ENCODE measurements around the gene SEC14L5. TPM values are rescaled to one million over a fixed set of nuclear protein-coding genes. Genes with fewer than 3 reads are reported as not detected.

The SEC14L5 gene
- total RNA-seq, 1 donor from 2014 or later = 0.41 TPM

DNA sequence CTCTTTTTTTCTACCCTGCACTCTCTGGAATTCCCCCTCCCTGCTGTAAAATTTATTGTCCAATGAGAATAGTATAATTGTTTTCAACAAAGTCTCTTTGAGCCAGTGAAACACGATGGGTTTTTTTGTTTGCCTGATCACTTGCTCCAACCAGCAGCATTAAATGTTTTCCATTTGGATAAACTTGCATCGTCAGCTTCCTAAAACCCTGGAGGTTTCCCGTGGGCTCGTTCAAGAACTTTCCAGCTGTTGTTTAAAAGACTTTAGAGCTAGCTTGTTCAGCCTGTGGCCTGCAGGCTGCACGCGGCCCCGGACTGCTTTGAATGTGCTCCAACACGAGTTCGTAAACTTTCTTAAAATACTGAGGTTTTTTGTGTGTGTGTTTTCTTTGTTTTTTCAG lies 60.7 kb downstream of the SEC14L5 start:
- no peak for ATAC-seq
- H3K27me3 ChIP-seq (ENCODE audit: low read depth) = no peaks in the 10 kb centered on the region
- no peak for DNase-seq
- intact Hi-C loops (cut with DNase I) = no loop called here
- H3K9me3 ChIP-seq = no peaks in the 10 kb centered on the region
- no peaks in the 10 kb centered on the region for H3K4me1 ChIP-seq
- no peak overlapping the region for H3K4me3 ChIP-seq
- H3K27ac ChIP-seq = no peak overlapping the region
- TF ChIP-seq, protein P1, sequence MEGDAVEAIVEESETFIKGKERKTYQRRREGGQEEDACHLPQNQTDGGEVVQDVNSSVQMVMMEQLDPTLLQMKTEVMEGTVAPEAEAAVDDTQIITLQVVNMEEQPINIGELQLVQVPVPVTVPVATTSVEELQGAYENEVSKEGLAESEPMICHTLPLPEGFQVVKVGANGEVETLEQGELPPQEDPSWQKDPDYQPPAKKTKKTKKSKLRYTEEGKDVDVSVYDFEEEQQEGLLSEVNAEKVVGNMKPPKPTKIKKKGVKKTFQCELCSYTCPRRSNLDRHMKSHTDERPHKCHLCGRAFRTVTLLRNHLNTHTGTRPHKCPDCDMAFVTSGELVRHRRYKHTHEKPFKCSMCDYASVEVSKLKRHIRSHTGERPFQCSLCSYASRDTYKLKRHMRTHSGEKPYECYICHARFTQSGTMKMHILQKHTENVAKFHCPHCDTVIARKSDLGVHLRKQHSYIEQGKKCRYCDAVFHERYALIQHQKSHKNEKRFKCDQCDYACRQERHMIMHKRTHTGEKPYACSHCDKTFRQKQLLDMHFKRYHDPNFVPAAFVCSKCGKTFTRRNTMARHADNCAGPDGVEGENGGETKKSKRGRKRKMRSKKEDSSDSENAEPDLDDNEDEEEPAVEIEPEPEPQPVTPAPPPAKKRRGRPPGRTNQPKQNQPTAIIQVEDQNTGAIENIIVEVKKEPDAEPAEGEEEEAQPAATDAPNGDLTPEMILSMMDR (IDR thresholded peaks at IDR 0.05) = no peak
- no peaks in the 10 kb centered on the region for H3K36me3 ChIP-seq

DNA sequence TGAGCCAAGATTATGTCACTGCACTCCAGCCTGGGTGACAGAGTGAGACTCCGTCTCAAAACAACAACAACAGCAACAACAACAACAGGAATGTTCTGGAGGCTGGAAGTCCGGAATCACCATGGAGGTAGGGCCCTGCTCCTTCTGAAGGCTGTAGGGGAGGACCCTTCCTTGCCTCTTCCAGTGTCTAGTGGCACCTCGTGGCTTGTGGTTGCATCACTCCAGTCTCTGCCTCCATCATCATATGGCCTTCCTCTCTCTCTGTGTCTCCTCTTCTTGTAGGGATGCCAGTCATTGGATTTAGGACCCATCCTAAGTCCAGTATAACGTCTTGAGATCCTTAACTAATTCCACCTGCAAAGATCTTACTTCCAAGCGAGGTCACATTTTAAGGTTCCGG lies 61.6 kb downstream of the SEC14L5 start:
- ATAC-seq (no peak), DNase-seq (no peak)
- intact Hi-C loops (cut with DNase I) = no loop called here
- H3K4me1 ChIP-seq = no peaks in the 10 kb centered on the region
- no peaks in the 10 kb centered on the region for H3K36me3 ChIP-seq
- H3K9me3 ChIP-seq = no peaks in the 10 kb centered on the region
- no peak overlapping the region for H3K27ac ChIP-seq
- H3K4me3 ChIP-seq = no peak overlapping the region
- no peaks in the 10 kb centered on the region for H3K27me3 ChIP-seq (ENCODE audit: low read depth)
- TF ChIP-seq, protein P1 (IDR thresholded peaks at IDR 0.05) = no peak

DNA sequence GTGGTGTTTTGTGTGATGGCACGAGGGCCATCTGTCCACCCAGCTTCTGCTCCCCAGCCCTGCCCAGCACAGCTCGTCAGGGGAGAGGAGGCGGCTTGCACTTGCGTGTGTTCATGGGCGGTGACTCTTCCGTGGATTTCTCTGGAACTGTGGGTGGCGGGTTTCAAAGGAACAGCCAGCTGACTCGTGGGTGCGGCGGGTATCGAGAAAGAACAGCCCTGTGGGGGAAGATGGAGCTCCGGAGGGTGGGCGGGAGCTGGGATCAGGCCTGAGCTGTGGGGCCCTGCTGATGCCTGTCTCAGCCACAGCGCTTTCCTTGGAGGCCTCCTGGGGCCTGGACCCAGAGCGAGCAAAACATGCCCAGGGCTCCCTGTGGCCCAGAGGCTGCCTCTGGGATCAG lies 62.4 kb downstream of the SEC14L5 start:
- Histone ChIP-seq H3K9me3 (no peaks in the 10 kb centered on the region), H3K27me3 (ENCODE audit: low read depth) (no peaks in the 10 kb centered on the region), H3K36me3 (peaks cover 7% of the 10 kb centered on the region), H3K4me1 (no peaks in the 10 kb centered on the region), H3K27ac (no peak overlapping the region), H3K4me3 (no peak overlapping the region)
- DNase-seq = no peak
- intact Hi-C loops (cut with DNase I) = no loop called here
- ATAC-seq = no peak
- TF ChIP-seq, protein P1 (IDR thresholded peaks at IDR 0.05) = no peak

DNA sequence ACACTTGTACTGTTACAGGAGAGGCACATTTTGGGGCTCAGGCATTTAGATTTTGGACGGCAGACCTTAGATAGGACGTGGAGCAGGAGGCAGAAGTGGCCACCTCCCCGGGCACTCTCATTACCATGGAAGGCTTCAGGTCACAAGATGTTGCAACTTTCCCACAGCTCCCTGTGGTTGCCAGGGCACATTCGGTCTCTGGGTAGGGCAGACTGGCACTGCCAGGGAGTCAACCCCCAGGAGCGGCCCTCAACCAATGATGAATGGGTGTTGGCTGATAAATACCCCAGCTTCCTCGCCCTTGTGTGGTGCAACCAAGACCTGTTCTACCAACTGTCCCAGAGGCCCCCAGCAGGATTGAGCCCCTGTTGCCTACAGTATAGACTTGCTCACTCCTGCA lies 64.4 kb downstream of the SEC14L5 start:
- H3K27me3 ChIP-seq (ENCODE audit: low read depth) = no peaks in the 10 kb centered on the region
- H3K36me3 ChIP-seq = peaks cover 15% of the 10 kb centered on the region
- H3K4me3 ChIP-seq = no peak overlapping the region
- no peaks in the 10 kb centered on the region for H3K9me3 ChIP-seq
- no peak overlapping the region for H3K27ac ChIP-seq
- DNase-seq = no peak
- no peaks in the 10 kb centered on the region for H3K4me1 ChIP-seq
- intact Hi-C loops (cut with DNase I) = no loop called here
- TF ChIP-seq, protein P1 (IDR thresholded peaks at IDR 0.05) = no peak
- ATAC-seq = no peak

DNA sequence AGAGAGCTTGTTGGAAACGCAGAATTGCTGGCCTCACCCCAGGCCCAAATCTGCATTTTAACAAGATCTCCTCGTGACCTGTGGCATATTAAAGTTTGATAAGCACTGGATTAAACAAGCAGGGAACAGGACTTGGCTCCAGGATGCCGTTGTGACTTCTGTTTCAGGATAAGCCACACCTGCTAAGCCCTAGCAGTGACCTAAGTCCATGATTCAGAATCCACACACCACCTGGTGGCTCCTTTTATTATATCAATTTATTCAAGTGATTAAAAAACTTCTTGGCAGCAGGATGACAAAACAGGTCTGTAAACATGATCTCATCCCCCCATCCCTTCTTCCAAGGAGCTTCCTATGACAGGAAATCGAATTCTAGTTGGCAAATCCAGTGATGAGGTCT lies 66.5 kb downstream of the SEC14L5 start:
- Histone ChIP-seq H3K27ac (no peak overlapping the region), H3K27me3 (ENCODE audit: low read depth) (no peaks in the 10 kb centered on the region), H3K9me3 (no peaks in the 10 kb centered on the region), H3K4me3 (no peak overlapping the region), H3K36me3 (peaks cover 29% of the 10 kb centered on the region), H3K4me1 (no peaks in the 10 kb centered on the region)
- intact Hi-C loops (cut with DNase I) = no loop called here
- DNase-seq = no peak
- no peak for ATAC-seq
- TF ChIP-seq, protein P1 (IDR thresholded peaks at IDR 0.05) = no peak

DNA sequence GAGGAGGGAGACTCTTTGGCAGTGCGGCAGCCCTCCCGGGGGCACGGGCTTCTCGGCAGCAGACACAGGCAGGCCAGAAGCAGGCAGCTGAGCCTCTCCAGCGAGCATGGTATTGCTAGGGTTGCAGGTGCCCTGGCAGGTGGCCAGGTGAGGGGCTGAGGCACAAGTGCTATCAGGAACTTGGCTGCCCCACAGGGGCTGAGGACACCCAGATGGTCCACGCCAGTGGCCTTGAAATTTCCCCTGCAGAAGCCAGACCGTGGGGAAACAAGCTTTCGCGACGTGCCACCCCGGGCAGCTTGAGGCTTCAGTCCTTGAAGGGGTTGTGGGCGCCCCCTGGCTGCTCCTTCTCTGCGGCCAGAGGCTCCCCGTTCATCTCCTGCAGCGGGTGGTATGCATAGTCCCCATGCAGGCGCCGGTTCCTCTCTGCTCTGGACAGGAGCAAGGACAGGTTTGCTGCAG lies 67.1 kb downstream of the SEC14L5 start:
- no peak overlapping the region for H3K4me3 ChIP-seq
- H3K4me1 ChIP-seq = no peaks in the 10 kb centered on the region
- DNase-seq (no peak), ATAC-seq (no peak)
- no peaks in the 10 kb centered on the region for H3K27me3 ChIP-seq (ENCODE audit: low read depth)
- H3K27ac ChIP-seq = no peak overlapping the region
- peaks cover 33% of the 10 kb centered on the region for H3K36me3 ChIP-seq
- H3K9me3 ChIP-seq = no peaks in the 10 kb centered on the region
- intact Hi-C loops (cut with DNase I) = no loop called here
- TF ChIP-seq, protein P1 (IDR thresholded peaks at IDR 0.05) = peak; percentile 12
